Activated T-cell treated with anti-CD3 and anti-CD28 coated beads, Interleukin-2, amount 50 U/mL, for 72 hours (primary cell): ENCODE data around the gene ADPRS. TPM values are rescaled to one million over a fixed set of nuclear protein-coding genes. Genes with fewer than 3 reads are reported as not detected.

ENCODE experiments used
- ATAC-seq, 2 donors: fragments of 150-1000 bp; cut with Tn5 transposase; replicated peaks in 1 of 2; 2 replicates each; pipeline ENCODE4 v1.10.0; 2021; ENCODE audit warnings: moderate library complexity in 2 of 2, mild to moderate bottlenecking in 1 of 2
- DNase-seq, 2 donors: peaks; one replicate each; pipeline ENCODE4 v3.0.0; 2021 to 2022; ENCODE audit warnings: mixed read lengths in 1 of 2
- H3K27ac Mint-ChIP-seq: one replicate; pipeline ENCODE4 v1.8.0; 2022; ENCODE audit warnings: mild to moderate bottlenecking, moderate library complexity, mixed read lengths
- H3K27me3 Mint-ChIP-seq: one replicate; pipeline ENCODE4 v1.8.0; 2022; ENCODE audit warnings: low read depth, mixed read lengths
- H3K36me3 Mint-ChIP-seq, 2 donors: one replicate each; pipeline ENCODE4 v1.8.0; 2022; ENCODE audit warnings: mixed read lengths in 2 of 2, mild to moderate bottlenecking in 1 of 2; ENCODE audit not compliant: insufficient read depth in 2 of 2
- H3K4me1 Mint-ChIP-seq: one replicate; pipeline ENCODE4 v1.8.0; 2022; ENCODE audit warnings: low read depth, mixed read lengths
- H3K4me3 Mint-ChIP-seq, 2 donors: one replicate each; pipeline ENCODE4 v1.8.0; 2022; ENCODE audit warnings: mild to moderate bottlenecking in 2 of 2, mixed read lengths in 2 of 2, moderate library complexity in 2 of 2
- H3K9me3 Mint-ChIP-seq, 2 donors: one replicate each; pipeline ENCODE4 v1.8.0; 2022; ENCODE audit warnings: mixed read lengths in 2 of 2
- total RNA-seq, 2 donors: library from RNA; stranded (reverse); gene quantifications; one replicate each; pipeline ENCODE4 v1.2.3, GENCODE V29; 2022

Gene ADPRS, protein sequence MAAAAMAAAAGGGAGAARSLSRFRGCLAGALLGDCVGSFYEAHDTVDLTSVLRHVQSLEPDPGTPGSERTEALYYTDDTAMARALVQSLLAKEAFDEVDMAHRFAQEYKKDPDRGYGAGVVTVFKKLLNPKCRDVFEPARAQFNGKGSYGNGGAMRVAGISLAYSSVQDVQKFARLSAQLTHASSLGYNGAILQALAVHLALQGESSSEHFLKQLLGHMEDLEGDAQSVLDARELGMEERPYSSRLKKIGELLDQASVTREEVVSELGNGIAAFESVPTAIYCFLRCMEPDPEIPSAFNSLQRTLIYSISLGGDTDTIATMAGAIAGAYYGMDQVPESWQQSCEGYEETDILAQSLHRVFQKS
- total RNA-seq, result 10 to 100 TPM; 23.2 to 28.9 TPM

DNA sequence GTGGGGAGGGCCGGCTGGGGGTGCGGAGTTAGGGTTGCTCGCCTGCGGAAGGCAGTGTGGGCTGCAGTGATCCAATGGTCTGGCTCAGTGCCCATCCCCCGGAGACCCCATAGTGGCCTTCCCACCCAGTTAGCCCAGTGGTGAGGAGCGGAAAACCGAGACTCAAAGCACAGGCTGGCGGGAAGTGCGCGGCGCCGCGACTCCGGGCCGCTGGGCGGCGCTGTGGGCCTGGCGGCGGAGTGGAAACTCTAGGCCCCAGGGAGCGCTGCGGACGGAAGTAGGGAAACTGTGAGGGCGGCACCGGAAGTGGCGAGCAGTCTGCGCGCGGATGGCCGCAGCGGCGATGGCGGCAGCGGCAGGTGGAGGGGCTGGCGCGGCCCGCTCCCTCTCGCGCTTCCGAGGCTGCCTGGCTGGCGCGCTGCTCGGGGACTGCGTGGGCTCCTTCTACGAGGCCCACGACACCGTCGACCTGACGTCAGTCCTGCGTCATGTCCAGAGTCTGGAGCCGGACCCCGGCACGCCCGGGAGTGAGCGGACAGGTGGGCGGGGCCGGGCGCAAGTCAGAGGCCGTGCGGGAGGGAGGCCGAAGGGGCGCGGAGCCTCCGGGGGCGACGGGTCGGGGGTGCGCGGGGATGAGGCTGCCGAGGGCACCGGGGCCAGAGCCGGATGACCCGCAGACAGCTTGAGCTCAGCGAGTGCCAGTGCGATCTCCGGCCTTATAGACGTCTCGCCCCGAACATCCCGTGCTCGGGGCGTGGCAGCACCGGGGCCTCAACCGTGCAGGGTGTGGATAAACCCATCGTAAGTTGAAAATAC, at the start of gene ADPRS:
ADPRS (plus strand) TSS at position 316 of the 816 bp plus-strand sequence; CDS start at position 329, 13 bp downstream.
- Mint-ChIP-seq H3K36me3 (peaks cover 6 to 7% of the 10 kb centered on the region in 2 donors), H3K27ac (peak within 1 kb of the TSS; percentile 69), H3K9me3 (no peaks in the 10 kb centered on the region), H3K4me3 (peak within 1 kb of the TSS; percentile 82 to 92), H3K4me1 (peaks cover 15% of the 10 kb centered on the region), H3K27me3 (peaks cover 8% of the 10 kb centered on the region)
- peak; percentile 90 to 92 for ATAC-seq
- DNase-seq, result peak; percentile 93 to 94

DNA sequence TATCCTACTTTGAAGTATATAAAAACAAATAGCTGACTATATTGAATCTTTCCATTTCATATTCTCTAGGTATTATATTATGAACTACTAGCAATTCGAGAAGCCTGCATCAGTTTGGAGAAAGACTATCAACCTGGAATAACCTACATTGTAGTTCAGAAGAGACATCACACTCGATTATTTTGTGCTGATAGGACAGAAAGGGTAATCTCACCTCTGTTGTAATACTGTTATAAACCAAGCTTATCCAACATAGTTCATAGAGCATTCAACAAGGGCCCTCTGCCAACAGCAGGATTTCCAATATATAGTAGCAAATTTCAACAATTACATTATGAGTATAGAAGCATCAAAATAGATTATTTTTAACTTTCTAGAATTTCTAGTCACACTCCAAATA, 48.5 kb upstream of the ADPRS start:
- H3K9me3 Mint-ChIP-seq, result no peaks in the 10 kb centered on the region
- DNase-seq, result no peak
- no peak overlapping the region for H3K4me3 Mint-ChIP-seq
- no peak for ATAC-seq
- no peaks in the 10 kb centered on the region for H3K27me3 Mint-ChIP-seq
- H3K27ac Mint-ChIP-seq, result no peak overlapping the region
- H3K4me1 Mint-ChIP-seq, result no peaks in the 10 kb centered on the region
- H3K36me3 Mint-ChIP-seq, result peaks cover 0 to 4% of the 10 kb centered on the region in 2 donors

DNA sequence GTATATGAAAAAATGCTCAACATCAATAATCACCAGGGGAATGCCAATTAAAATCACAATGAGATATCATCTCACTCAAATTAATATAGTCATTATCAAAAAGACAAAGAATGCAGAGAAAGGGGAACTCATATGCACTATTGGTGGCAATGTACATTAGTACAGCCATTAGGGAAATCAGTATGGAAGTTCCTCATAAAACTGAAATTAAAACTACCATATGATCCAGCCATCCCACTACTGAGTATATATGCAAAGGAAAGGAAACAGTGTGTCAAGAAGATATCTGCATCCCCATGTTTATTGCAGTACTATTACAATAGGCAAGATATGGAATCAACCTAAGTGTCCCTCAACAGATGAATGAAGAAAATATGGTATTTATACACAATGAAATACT, 36.9 kb upstream of the ADPRS start:
- no peak overlapping the region for H3K4me3 Mint-ChIP-seq
- no peak for DNase-seq
- H3K27me3 Mint-ChIP-seq, result no peaks in the 10 kb centered on the region
- H3K36me3 Mint-ChIP-seq, result peaks cover 6 to 14% of the 10 kb centered on the region in 2 donors
- no peak for ATAC-seq
- H3K9me3 Mint-ChIP-seq, result no peaks in the 10 kb centered on the region
- H3K4me1 Mint-ChIP-seq, result no peaks in the 10 kb centered on the region
- H3K27ac Mint-ChIP-seq, result no peak overlapping the region

DNA sequence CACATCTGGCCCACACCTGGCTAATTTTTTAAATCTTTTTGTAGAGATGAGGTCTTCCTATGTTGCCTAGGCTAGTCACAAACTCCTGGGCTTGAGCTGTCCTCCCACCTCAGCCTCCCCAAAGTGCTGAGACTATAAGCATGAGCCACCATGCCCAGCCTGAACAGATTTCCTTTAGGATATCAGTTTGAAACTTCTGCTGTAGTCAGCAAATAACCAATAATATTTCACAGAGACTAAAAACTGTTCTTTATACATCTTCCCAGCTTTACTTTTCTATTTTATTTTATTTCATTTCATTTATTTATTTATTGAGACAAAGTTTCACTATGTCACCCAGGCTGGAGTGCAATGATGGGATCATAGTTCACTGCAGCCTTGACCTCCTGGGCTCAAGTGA, 34.7 kb upstream of the ADPRS start:
- H3K4me1 Mint-ChIP-seq, result no peaks in the 10 kb centered on the region
- peaks cover 1 to 4% of the 10 kb centered on the region in 2 donors for H3K36me3 Mint-ChIP-seq
- DNase-seq (no peak), ATAC-seq (no peak)
- no peak overlapping the region for H3K4me3 Mint-ChIP-seq
- no peak overlapping the region for H3K27ac Mint-ChIP-seq
- no peaks in the 10 kb centered on the region for H3K27me3 Mint-ChIP-seq
- H3K9me3 Mint-ChIP-seq, result no peaks in the 10 kb centered on the region

DNA sequence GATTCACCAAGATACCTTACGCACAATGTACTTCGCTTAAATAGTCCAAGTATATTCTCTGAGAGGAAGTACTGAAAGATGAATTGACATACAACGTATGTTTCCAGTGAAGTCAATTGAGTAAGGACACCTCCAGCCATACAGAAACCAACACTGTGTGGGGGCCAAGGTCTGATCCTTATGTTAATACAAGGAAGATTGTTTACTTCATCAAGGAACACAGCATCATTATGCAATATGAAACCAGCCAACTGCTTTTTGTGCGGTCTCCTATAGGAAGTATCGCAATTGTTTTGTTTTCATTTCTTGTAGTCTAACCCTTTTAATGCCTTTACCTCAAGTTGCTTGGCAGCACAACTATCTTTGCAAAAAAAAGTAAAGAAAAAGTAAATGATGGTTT, 33.0 kb upstream of the ADPRS start:
- Mint-ChIP-seq H3K36me3 (peaks cover 1 to 3% of the 10 kb centered on the region in 2 donors), H3K27ac (no peak overlapping the region), H3K9me3 (no peaks in the 10 kb centered on the region), H3K4me1 (no peaks in the 10 kb centered on the region), H3K4me3 (no peak overlapping the region), H3K27me3 (no peaks in the 10 kb centered on the region)
- DNase-seq, result no peak
- ATAC-seq, result no peak

DNA sequence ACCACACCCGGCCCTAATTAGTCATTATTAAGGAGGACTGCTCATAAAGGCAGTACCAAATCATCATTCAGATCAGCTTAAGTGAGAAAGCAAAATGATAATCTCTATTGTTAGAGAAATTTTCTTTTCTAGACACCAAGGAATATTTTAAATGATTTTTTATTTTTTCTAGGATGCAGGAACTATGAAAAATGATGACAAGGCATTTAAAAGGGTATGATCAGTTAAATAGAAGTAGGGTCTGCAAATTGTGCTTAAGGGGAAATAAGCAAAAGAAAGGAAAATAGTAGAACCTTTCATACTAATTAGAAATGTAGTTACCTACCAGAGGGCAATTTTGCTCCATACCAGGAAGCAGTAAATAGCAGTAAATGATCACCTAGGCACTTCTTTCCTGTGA, 26.4 kb upstream of the ADPRS start:
- Mint-ChIP-seq H3K36me3 (peaks cover 0 to 2% of the 10 kb centered on the region in 2 donors), H3K27me3 (no peaks in the 10 kb centered on the region), H3K9me3 (no peaks in the 10 kb centered on the region), H3K27ac (no peak overlapping the region), H3K4me1 (no peaks in the 10 kb centered on the region), H3K4me3 (no peak overlapping the region)
- ATAC-seq (no peak), DNase-seq (no peak)

DNA sequence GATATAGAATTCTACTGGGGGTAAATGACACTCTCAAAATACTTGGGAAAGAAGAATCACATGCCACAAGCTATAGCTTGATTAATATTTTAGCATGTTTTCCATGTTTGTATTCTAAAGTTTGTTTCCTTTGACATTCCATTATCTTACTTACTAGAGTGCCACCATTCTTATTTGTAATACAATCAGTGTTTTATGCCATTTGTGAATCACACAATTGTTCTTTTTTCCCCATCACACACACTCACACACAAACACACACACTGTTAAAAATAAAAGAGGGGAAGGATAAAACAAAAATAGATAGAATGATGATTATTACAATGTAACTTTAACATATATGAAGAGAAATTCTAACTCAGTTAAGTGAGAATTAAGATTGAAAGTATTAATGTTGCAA, 20.8 kb upstream of the ADPRS start:
- H3K4me3 Mint-ChIP-seq, result no peak overlapping the region

DNA sequence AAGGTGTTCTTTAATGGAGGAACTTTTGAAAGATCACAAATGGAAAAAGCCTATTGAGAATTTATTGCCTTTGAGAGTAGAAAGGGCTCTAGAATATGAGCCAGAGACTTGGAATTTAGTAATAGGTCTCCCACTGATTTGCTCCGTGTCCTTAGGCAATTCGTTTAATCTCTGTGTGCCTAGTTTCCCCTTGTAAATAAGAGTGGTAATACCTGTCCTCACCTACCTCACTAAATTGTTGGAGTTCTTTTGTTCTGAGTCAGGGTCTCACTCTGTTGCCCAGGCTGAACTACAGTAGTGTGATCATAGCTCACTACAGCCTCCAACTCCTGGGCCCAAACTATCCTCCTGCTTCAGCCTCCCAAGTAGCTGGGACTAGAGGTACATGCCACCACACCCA, 19.8 kb upstream of the ADPRS start:
- no peak for ATAC-seq
- no peak overlapping the region for H3K27ac Mint-ChIP-seq
- no peaks in the 10 kb centered on the region for H3K4me1 Mint-ChIP-seq
- no peak for DNase-seq
- H3K36me3 Mint-ChIP-seq, result no peaks in the 10 kb centered on the region
- H3K4me3 Mint-ChIP-seq, result no peak overlapping the region
- H3K9me3 Mint-ChIP-seq, result no peaks in the 10 kb centered on the region
- no peaks in the 10 kb centered on the region for H3K27me3 Mint-ChIP-seq

More for the DNA sequence above, 20.8 kb upstream of the ADPRS start:
- ATAC-seq (no peak), DNase-seq (no peak)
- Mint-ChIP-seq H3K4me1 (no peaks in the 10 kb centered on the region), H3K9me3 (no peaks in the 10 kb centered on the region), H3K27me3 (no peaks in the 10 kb centered on the region), H3K36me3 (no peaks in the 10 kb centered on the region), H3K27ac (no peak overlapping the region)

DNA sequence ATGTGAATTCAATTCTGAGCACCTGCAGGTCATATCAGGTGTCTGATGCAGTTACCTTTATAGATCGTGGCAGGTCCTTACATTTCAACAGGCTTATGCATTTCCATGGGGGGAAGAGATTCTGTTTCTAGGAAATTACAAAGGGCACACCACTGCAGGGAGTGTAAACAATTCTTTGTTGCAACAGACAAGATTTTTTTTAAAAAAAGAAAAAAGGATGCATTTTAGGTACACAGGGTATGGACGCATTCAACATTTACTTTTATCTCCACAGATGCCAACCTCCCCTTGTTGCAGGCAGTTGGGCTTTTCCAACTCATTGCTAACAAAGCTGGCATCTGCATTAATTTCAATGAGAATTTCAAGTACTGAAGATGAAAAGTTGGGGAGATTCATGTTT, 18.3 kb upstream of the ADPRS start:
- Mint-ChIP-seq H3K36me3 (no peaks in the 10 kb centered on the region), H3K4me1 (no peaks in the 10 kb centered on the region), H3K9me3 (no peaks in the 10 kb centered on the region), H3K4me3 (no peak overlapping the region), H3K27ac (no peak overlapping the region), H3K27me3 (no peaks in the 10 kb centered on the region)
- no peak for DNase-seq
- ATAC-seq, result no peak

DNA sequence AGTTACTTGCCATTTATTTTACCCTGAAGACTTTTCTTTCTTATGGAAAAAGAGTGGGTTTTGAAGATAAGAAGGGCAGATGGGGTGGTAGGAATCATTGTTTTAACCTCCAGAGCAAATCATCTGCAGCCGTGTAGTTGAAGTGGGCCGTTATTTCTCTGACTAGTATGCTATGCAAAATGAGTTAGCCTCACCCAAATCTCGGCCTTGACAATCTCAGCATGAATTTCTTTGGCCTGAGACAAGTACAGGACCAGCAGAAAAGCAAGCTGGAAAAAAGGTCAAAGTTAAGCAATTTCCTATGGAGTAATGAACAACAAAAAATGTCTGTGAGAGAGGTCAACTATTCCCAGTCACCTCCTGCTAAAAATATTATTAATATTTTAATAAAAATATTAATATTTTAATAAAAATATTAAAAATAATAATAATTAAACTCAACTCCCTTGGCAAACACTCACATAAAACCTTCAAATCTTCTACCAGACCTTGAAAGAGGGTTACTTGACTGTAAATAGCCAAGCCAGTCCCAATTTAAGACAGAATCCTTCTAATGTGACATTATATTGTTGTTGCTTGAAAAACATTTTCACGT, 11.6 kb upstream of the ADPRS start:
- no peaks in the 10 kb centered on the region for H3K36me3 Mint-ChIP-seq
- H3K9me3 Mint-ChIP-seq, result no peaks in the 10 kb centered on the region
- no peak overlapping the region for H3K4me3 Mint-ChIP-seq
- no peaks in the 10 kb centered on the region for H3K4me1 Mint-ChIP-seq
- H3K27ac Mint-ChIP-seq, result no peak overlapping the region
- peaks cover 27% of the 10 kb centered on the region for H3K27me3 Mint-ChIP-seq
- DNase-seq (no peak), ATAC-seq (no peak)

DNA sequence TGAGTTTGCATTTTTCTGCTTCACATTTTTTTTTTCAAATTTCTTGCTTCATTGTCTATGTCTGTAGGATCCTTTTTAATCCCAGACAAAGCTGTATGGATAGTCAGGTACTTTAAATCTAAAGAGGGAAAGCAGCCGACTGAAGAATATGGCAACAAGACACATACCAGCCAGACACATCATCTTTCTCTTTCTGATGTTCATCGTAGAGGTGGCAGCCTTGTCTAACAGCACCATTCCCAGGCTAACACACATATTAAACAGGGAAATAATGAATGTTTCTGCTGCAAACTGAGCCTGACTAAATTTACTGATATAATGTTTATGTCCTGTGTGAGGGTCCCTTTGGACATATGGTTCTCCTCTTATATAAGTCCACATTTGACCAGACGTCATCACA, 8.5 kb upstream of the ADPRS start:
- Mint-ChIP-seq H3K9me3 (no peaks in the 10 kb centered on the region), H3K36me3 (no peaks in the 10 kb centered on the region), H3K4me1 (peaks cover 5% of the 10 kb centered on the region), H3K27ac (no peak overlapping the region), H3K27me3 (peaks cover 41% of the 10 kb centered on the region), H3K4me3 (no peak overlapping the region)
- DNase-seq, result no peak
- no peak for ATAC-seq

DNA sequence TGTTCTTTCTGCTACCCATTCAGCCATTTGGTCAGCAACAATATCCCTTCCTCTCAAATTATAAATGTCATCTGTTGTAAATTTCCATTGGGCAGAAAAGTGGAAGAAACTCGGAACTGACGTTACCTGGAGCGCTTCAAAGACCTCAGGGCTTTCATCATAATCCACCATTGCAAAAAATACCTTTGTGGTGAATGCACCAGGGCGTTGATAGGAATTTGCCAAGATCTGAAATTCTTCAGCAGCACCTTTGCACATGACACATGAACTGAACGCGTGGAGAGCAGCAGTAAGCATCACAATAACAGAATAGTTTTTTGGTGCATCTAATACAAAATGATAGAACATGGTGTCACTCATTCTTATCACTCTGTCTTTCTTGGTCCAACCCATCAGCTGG, 7.9 kb upstream of the ADPRS start:
- H3K4me3 Mint-ChIP-seq, result no peak overlapping the region

DNA sequence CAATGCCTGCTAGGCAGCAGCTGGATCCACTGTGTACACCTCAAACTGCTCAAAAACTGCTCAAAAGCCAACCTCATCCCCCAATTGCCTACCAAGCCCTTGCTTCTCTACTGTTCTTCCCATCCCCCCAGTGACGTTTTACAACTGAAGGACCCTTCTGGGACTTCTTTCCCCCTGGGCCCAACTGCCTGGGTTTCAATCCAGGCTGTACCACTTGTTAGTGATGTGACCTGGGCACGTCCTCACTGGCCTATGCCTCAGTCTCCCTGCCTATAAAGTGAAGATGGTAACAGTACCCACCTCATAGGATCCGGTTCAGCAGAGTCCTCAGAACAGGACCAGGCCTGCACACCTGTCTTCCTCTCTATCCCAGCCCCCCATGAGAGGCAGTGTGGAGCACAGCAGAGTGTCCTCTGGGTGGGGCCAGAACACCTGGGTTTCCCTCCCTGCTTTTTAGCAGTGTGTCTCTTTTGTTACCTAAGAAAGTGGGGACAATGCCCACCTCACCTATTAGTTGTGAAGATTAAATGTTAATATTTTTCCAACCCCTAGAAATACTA, 6.7 kb upstream of the ADPRS start:
- DNase-seq (no peak), ATAC-seq (peak in 1 of 2 donors; percentile 33)
- H3K27ac Mint-ChIP-seq, result no peak overlapping the region
- peaks cover 5% of the 10 kb centered on the region for H3K4me1 Mint-ChIP-seq
- H3K9me3 Mint-ChIP-seq, result no peaks in the 10 kb centered on the region
- H3K4me3 Mint-ChIP-seq, result no peak overlapping the region
- no peaks in the 10 kb centered on the region for H3K36me3 Mint-ChIP-seq
- peaks cover 41% of the 10 kb centered on the region for H3K27me3 Mint-ChIP-seq

More for the DNA sequence above, 7.9 kb upstream of the ADPRS start:
- no peak for DNase-seq
- Mint-ChIP-seq H3K9me3 (no peaks in the 10 kb centered on the region), H3K27ac (no peak overlapping the region), H3K27me3 (peaks cover 41% of the 10 kb centered on the region), H3K4me1 (peaks cover 5% of the 10 kb centered on the region), H3K36me3 (no peaks in the 10 kb centered on the region)
- ATAC-seq, result no peak
